ENCODE data around the gene PCSK4.

DNA sequence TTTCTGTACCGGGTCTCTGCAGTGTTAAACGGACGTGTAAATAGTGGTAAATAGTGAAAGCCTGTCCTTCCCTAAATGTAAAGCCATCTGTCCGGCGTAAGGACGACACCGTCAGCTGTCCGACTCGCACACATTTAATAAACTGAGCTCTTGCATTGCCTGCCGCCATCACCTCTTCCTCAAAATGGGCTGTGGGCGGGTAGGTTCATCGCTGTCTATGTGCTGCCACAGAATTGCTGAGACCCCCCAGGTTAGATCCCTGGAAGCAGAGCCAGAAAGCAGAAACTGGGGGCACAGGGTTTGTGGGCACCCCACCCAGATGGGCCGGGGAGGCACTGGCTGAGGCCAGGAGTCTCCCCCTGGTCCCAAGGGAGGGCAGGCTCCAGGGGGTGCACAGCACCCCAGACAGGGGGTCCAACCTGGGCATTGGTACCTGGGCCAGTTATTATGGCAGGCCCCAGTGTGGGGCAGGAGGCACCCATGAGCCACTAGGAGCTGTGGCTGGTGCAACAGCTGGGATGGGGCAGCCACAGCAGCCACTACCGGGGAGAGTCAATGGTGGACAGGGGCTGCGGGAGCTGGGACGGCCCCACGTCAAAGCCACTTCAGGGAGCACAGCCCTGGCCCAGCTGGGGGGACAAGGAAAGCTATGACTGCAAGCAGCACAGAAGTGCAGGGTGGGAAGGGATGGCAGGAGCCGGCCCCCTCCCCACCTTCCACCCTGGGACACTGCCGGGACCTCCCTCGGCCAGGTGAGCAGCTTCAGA is 16.9 kb downstream of the PCSK4 start:
- TF ChIP-seq, protein P1, sequence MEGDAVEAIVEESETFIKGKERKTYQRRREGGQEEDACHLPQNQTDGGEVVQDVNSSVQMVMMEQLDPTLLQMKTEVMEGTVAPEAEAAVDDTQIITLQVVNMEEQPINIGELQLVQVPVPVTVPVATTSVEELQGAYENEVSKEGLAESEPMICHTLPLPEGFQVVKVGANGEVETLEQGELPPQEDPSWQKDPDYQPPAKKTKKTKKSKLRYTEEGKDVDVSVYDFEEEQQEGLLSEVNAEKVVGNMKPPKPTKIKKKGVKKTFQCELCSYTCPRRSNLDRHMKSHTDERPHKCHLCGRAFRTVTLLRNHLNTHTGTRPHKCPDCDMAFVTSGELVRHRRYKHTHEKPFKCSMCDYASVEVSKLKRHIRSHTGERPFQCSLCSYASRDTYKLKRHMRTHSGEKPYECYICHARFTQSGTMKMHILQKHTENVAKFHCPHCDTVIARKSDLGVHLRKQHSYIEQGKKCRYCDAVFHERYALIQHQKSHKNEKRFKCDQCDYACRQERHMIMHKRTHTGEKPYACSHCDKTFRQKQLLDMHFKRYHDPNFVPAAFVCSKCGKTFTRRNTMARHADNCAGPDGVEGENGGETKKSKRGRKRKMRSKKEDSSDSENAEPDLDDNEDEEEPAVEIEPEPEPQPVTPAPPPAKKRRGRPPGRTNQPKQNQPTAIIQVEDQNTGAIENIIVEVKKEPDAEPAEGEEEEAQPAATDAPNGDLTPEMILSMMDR (conservative IDR thresholded peaks at IDR 0.05; ENCODE audit: low read depth, low read length), result no peak
- no peak for TF ChIP-seq EZH2 (IDR thresholded peaks at IDR 0.05; ENCODE audit: borderline replicate concordance, low read depth, low read length, poor library complexity, severe bottlenecking)
